HepG2 (cell line): ENCODE results near the gene SDHAF1. TPM values are rescaled to one million over a fixed set of nuclear protein-coding genes. Genes with fewer than 3 reads are reported as not detected.

ENCODE experiments used
- ATAC-seq: fragments of 200-7000 bp; cut with Tn5 transposase; 3 replicates; pipeline ENCODE4 v1.9.1; 2020; ENCODE audit warnings: mild to moderate bottlenecking, moderate library complexity
- BruUV-seq: library from RNA; stranded (reverse); fragments of 400-500 nt; replicated peaks from 2 replicates; lab custom pipeline; 2021; lab: Mats Ljungman, UMichigan
- CTCF ChIA-PET: fragments of 300-600 bp; formaldehyde crosslinking; extraction: SDS; loops from one replicate; lab custom pipeline; 2021; ENCODE audit warnings: low total read pairs, inconsistent platforms, low intra/inter-chr PET ratio; lab: Yijun Ruan, JAX
- POLR2A ChIA-PET: fragments of 350-600 bp; sonication (Branson Sonifier 250); formaldehyde crosslinking; loops from one replicate; lab custom pipeline; 2020; ENCODE audit warnings: antibody characterized with exemption, inconsistent platforms; lab: Yijun Ruan, JAX
- DNase-seq: peaks from one replicate; pipeline ENCODE4 v3.0.0-alpha.2; 2015; ENCODE audit warnings: low spot score
- FAIRE-seq: peaks from 3 replicates; lab custom pipeline; 2011; peaks lifted over from hg19 to GRCh38; lab: Jason Lieb, UNC
- H2AFZ ChIP-seq: one replicate; pipeline ENCODE4 v1.6.1; 2011; ENCODE audit warnings: low read length, inconsistent platforms
- H3K27ac ChIP-seq: fragments of 300-600 bp; 3 replicates; pipeline ENCODE4 v1.8.0; 2011; ENCODE audit warnings: mixed run types, mild to moderate bottlenecking, mixed read lengths, low read length, inconsistent platforms; ENCODE audit not compliant: insufficient read depth; ENCODE audit errors: extremely low read length
- H3K27me3 ChIP-seq, 2 experiments: fragments of 200-600 bp in 1 of 2; 2 replicates in 1 of 2; 3 replicates in 1 of 2; pipeline versions ENCODE4 v1.6.0 to v1.8.0; 2011; ENCODE audit warnings: low read length in 2 of 2, mild to moderate bottlenecking in 2 of 2, moderate library complexity in 2 of 2, inconsistent platforms in 1 of 2; ENCODE audit not compliant: insufficient read depth in 2 of 2, control insufficient read depth in 1 of 2
- H3K36me3 ChIP-seq, 2 experiments: fragments of 200-600 bp in 1 of 2; replicated peaks in 1 of 2; 2 replicates in 1 of 2; 3 replicates in 1 of 2; pipeline versions ENCODE4 v1.5.1 to v1.8.0; 2011; ENCODE audit warnings: low read length in 2 of 2, inconsistent platforms in 1 of 2; ENCODE audit not compliant: insufficient read depth in 2 of 2, control insufficient read depth in 1 of 2
- H3K4me1 ChIP-seq: 2 replicates; pipeline ENCODE4 v1.5.1; 2012; ENCODE audit warnings: low read length, inconsistent platforms; ENCODE audit not compliant: insufficient read depth
- H3K4me2 ChIP-seq: 2 replicates; pipeline ENCODE4 v1.6.0; 2011; ENCODE audit warnings: low read depth, low read length, inconsistent platforms
- H3K4me3 ChIP-seq, 3 experiments: fragments of 200-600 bp in 1 of 3; sonication (generic), shearing (Covaris generic) in 1 of 3; replicated peaks in 1 of 3; 2 replicates each; pipeline ENCODE4 v1.5.1; 2011 to 2016; ENCODE audit warnings: low read length in 3 of 3, inconsistent platforms in 2 of 3, low read depth in 2 of 3, mild to moderate bottlenecking in 2 of 3, control low read depth in 1 of 3, mixed read lengths in 1 of 3; ENCODE audit not compliant: insufficient read depth in 1 of 3
- H3K79me2 ChIP-seq: one replicate; pipeline ENCODE4 v1.6.1; 2011; ENCODE audit warnings: low read length, inconsistent platforms; ENCODE audit not compliant: insufficient read depth
- H3K9ac ChIP-seq: 2 replicates; pipeline ENCODE4 v1.6.0; 2011; ENCODE audit warnings: mild to moderate bottlenecking, low read depth, low read length, inconsistent platforms; ENCODE audit not compliant: insufficient read depth
- H3K9me3 ChIP-seq: 2 replicates; pipeline ENCODE4 v1.5.1; 2012; ENCODE audit warnings: mild to moderate bottlenecking, low read length
- H4K20me1 ChIP-seq: 2 replicates; pipeline ENCODE4 v1.6.0; 2011; ENCODE audit warnings: inconsistent platforms, mild to moderate bottlenecking, low read length, moderate library complexity; ENCODE audit not compliant: insufficient read depth
- FLYWCH1 ChIP-seq: sonication (generic); formaldehyde crosslinking; IDR thresholded peaks from 2 replicates; pipeline ENCODE4 v1.8.1; 2023; ENCODE audit warnings: mild to moderate bottlenecking, missing genetic modification reagents
- KDM5B ChIP-seq: sonication (generic); formaldehyde crosslinking; IDR thresholded peaks from 2 replicates; pipeline ENCODE4 v1.4.0; 2020; ENCODE audit warnings: missing genetic modification reagents, mild to moderate bottlenecking, borderline replicate concordance
- NR2F6 ChIP-seq, 2 experiments: IDR thresholded peaks; 2 replicates each; pipeline ENCODE4 v1.6.1; 2016; ENCODE audit warnings: antibody characterized with exemption in 1 of 2, mild to moderate bottlenecking in 1 of 2
- PHF8 ChIP-seq: sonication (generic); formaldehyde crosslinking; IDR thresholded peaks from 2 replicates; pipeline ENCODE4 v1.5.0; 2020; ENCODE audit warnings: missing genetic modification reagents
- POLR2G ChIP-seq: fragments of 200-400 bp; formaldehyde crosslinking; IDR thresholded peaks from 2 replicates; pipeline ENCODE4 v1.6.1; 2018; ENCODE audit warnings: mild to moderate bottlenecking, low read depth, low read length, moderate library complexity
- PPARG ChIP-seq: conservative IDR thresholded peaks from 2 replicates; pipeline ENCODE4 v1.6.1; 2016; ENCODE audit warnings: missing biosample characterization, missing genetic modification reagents
- REST ChIP-seq, 2 experiments: IDR thresholded peaks; 2 replicates each; pipeline ENCODE4 v1.6.1; 2011 to 2012; ENCODE audit warnings: low read length in 2 of 2, borderline replicate concordance in 1 of 2, low read depth in 1 of 2, mild to moderate bottlenecking in 1 of 2, moderate library complexity in 1 of 2
- RFXAP ChIP-seq: sonication (generic); formaldehyde crosslinking; IDR thresholded peaks from 2 replicates; pipeline ENCODE4 v1.4.0; 2020; ENCODE audit warnings: missing genetic modification reagents, borderline replicate concordance
- SALL2 ChIP-seq: sonication (generic); formaldehyde crosslinking; IDR thresholded peaks from 2 replicates; pipeline ENCODE4 v1.8.1; 2023; ENCODE audit warnings: mild to moderate bottlenecking, missing genetic modification reagents, inconsistent platforms
- SNAI1 ChIP-seq: sonication (generic); formaldehyde crosslinking; IDR thresholded peaks from 2 replicates; pipeline ENCODE4 v1.5.0; 2020; ENCODE audit warnings: mild to moderate bottlenecking, missing genetic modification reagents, borderline replicate concordance
- SP5 ChIP-seq: IDR thresholded peaks from 2 replicates; pipeline ENCODE4 v1.6.1; 2016; ENCODE audit warnings: low read depth, borderline replicate concordance
- ZBTB42 ChIP-seq: sonication (generic); formaldehyde crosslinking; IDR thresholded peaks from 2 replicates; pipeline ENCODE4 v1.5.0; 2020; ENCODE audit warnings: mild to moderate bottlenecking, missing genetic modification reagents
- ZKSCAN5 ChIP-seq: sonication (generic); formaldehyde crosslinking; IDR thresholded peaks from 2 replicates; pipeline ENCODE4 v1.5.1; 2020; ENCODE audit warnings: mild to moderate bottlenecking, missing genetic modification reagents
- ZNF274 ChIP-seq: sonication (generic); formaldehyde crosslinking; IDR thresholded peaks from 2 replicates; pipeline ENCODE4 v1.5.1; 2020; ENCODE audit warnings: mild to moderate bottlenecking, missing genetic modification reagents
- ZNF768 ChIP-seq: sonication (generic); formaldehyde crosslinking; IDR thresholded peaks from 2 replicates; pipeline ENCODE4 v1.4.0; 2020; ENCODE audit warnings: missing genetic modification reagents
- ZNF800 ChIP-seq: sonication (generic); formaldehyde crosslinking; IDR thresholded peaks from 2 replicates; pipeline ENCODE4 v1.4.0; 2020; ENCODE audit warnings: missing genetic modification reagents
- WGBS: methylation state at CpG from one replicate; pipeline ENCODE4 v1.1.6; 2017; ENCODE audit warnings: low lambda C conversion rate; 5-methylcytosine and 5-hydroxymethylcytosine counted together
- in situ Hi-C: cut with HindIII; loops from 2 replicates; pipeline ENCODE4 v1.10.0; 2017; ENCODE audit warnings: low pct_unique_long_range_greater_than_20kb; ENCODE audit not compliant: extremely low pct_ligation_motif_present
- intact Hi-C: fragments of 100-400 bp; cut with micrococcal nuclease; formaldehyde crosslinking; loops from one replicate; pipeline ENCODE4 v1.10.0; 2022; ENCODE audit not compliant: unreplicated experiment
- polyA plus RNA-seq, 8 experiments: library from polyadenylated mRNA; depleted of rRNA in 3 of 8; stranded (reverse) in 7 of 8; unstranded in 1 of 8; fragments of >200 nt; fragmentation: Illumina TruSeq in 4 of 8; extraction: Trizol in 4 of 8; gene quantifications; 2 replicates each; pipeline versions ENCODE4 v1.2.1 to v1.2.3, GENCODE V29; 2011 to 2016; ENCODE audit warnings: low read depth in 4 of 8, missing spikeins in 1 of 8, mixed read lengths in 1 of 8; ENCODE audit not compliant: insufficient read depth in 1 of 8
- total RNA-seq, 5 experiments: library from RNA; depleted of rRNA; stranded (reverse); fragments of >200 nt; fragmentation: Illumina TruSeq; extraction: Trizol; gene quantifications; 2 replicates each; pipeline ENCODE4 v1.2.3, GENCODE V29; 2016; ENCODE audit warnings: low read depth in 1 of 5

The SDHAF1 gene
- total and polyA plus RNA-seq, 2 of the 13 experiments (the other 11 are each of a cell fraction or from before 2014, with no cell fraction given) = 17.8 to 22.8 TPM

- no peaks in the 10 kb centered on the region; a peak in 1 of 5 replicates for H3K27me3 ChIP-seq
- FAIRE-seq (peak; percentile 92), ATAC-seq (peak; percentile 98), DNase-seq (peak; percentile 97)
- H3K4me2 ChIP-seq = peak within 1 kb of the TSS; percentile 96
- peak within 1 kb of the TSS; percentile 74 to 92 (median 85) for H3K4me3 ChIP-seq
- no peaks in the 10 kb centered on the region for H3K9me3 ChIP-seq
- no peak within 1 kb of the TSS for H2AFZ ChIP-seq
- H3K79me2 ChIP-seq = peaks cover 13% of the 10 kb centered on the region
- ChIA-PET CTCF (no interaction called here), POLR2A (interaction anchor here (0.8 to 1.7 kb wide), 6 partner anchors 17 to 45 kb away, joined by 5 to 17 read pairs (median 5); partner anchors contain the start of gene THAP8)
- no peaks in the 10 kb centered on the region for H3K36me3 ChIP-seq
- in situ Hi-C loops (no loop called here), intact Hi-C loops (loop anchor here (1.0 kb wide), 1 partner anchor 8 kb away; no protein-coding TSS in a partner anchor)
- H3K9ac ChIP-seq = peak within 1 kb of the TSS; percentile 77
- no peaks in the 10 kb centered on the region for H4K20me1 ChIP-seq
- WGBS = under 1% methylated on average over 21 of the region's 42 CpGs
- H3K4me1 ChIP-seq = peaks cover 42% of the 10 kb centered on the region
- TSS peak; percentile 83 for BruUV-seq
- H3K27ac ChIP-seq = peak within 1 kb of the TSS; percentile 67
- TF ChIP-seq RFXAP (peak; percentile 14; the same call in 1 of the 2 replicates), ZNF768 (CRISPR knock-in tag) (no peak), ZKSCAN5 (CRISPR knock-in tag) (peak; percentile 77), ZBTB42 (no peak), FLYWCH1 (CRISPR knock-in tag) (0 out of 2 replicates have a peak, but pooled peaks have one; percentile 49), ZNF800 (CRISPR knock-in tag) (no peak), PPARG (no peak), POLR2G (peak; percentile 67; the same call in 1 of the 2 replicates), SNAI1 (no peak), SP5 (CRISPR knock-in tag) (0 out of 2 replicates have a peak, but pooled peaks have one; percentile 38), KDM5B (CRISPR knock-in tag) (no peak; the same call in 1 of the 2 replicates), NR2F6 (IDR thresholded peaks at IDR 0.05) (no peak), NR2F6 (CRISPR knock-in tag; IDR thresholded peaks at IDR 0.05) (0 out of 2 replicates have a peak, but pooled peaks have one; percentile 4), PHF8 (CRISPR knock-in tag) (peak; percentile 65; the same call in 1 of the 2 replicates), ZNF274 (CRISPR knock-in tag) (0 out of 2 replicates have a peak, but pooled peaks have one; percentile 21), SALL2 (CRISPR knock-in tag) (no peak), REST (IDR thresholded peaks at IDR 0.05; ENCODE audit: borderline replicate concordance in 1 of 2, low read depth in 1 of 2, low read length in 2 of 2) (peak; percentile 6 to 75)
Observed at GRCh38 chr19:36014012-36014924, 19.3 kb downstream of the SDHAF1 start, which contains the start of gene ALKBH6. ALKBH6 (minus strand) TSS chr19:36014213; CDS start chr19:36013397, 816 bp downstream.
